B cell (primary cell): ENCODE results near the gene DNAJB6.

Source experiments
- CTCF ChIP-seq: fragments of 200-600 bp; IDR thresholded peaks from one replicate; pipeline ENCODE4 v1.8.0; 2022; ENCODE audit warnings: antibody characterized with exemption, mild to moderate bottlenecking
- EZH2 ChIP-seq: IDR thresholded peaks from 2 replicates; pipeline ENCODE4 v1.6.1; 2012; ENCODE audit warnings: borderline replicate concordance, low read depth, mild to moderate bottlenecking, moderate library complexity, low read length; ENCODE audit not compliant: insufficient read depth, poor library complexity, severe bottlenecking

DNA sequence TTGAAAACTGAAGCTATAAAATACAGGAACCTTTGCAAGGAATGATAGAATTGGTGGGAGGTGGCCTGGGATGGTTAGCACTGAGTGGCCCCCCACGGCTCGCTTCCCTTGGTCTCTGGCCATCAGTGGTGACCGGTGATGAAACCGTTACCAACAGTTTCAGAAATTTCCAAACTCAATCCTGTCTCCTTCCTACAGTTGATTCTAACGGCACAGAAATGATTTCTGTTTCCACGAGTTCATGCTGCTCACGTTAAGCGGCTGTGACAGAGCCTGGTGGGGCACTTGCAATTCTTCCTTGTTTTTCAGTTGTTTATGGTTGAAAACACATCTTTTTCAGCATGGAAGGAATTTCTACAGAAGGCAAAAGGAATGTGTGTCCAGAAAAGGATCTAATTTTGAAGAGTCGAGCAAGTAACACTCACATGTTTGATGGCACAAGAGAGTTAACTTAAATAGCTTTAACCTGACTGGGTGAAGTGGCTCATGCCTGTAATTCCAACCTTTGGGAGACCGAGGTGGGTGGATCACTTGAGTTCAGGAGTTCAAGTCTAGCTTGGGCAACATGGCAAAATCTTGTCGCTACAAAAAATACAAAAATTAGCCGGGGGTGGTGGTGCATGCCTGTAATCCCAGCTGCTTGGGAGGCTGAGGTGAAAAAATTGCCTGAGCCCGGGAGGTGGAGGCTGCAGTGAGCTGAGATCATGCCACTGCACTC, 100.1 kb downstream of the DNAJB6 start:
- TF ChIP-seq CTCF (no peak), EZH2 (no peak)
